ENCODE measurements around the gene CACNG4.

CACNG4 gene

DNA sequence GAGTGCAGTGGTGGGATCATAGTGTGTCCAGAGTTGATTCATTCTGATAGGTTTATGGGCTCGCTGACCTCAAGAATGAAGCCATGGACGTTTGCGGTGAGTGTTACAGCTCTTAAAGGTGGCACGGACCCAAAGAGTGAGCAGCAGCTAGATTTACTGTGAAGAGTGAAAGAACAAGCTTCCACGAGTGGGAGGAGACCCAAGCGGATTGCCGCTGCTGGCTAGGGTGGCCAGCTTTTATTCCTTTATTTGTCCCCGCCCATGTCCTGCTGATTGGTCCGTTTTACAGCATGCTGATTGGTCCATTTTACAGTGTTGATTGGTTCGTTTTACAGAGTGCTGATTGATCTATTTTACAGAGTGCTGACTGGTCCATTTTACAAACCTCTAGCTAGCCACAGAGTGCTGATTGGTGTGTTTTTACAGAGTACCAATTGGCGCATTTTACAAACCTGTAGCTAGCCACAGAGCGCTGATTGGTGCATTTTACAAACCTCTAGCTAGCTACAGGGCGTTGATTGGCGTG lies 17.5 kb downstream of the CACNG4 start:
- Histone ChIP-seq H3K56ac (ENCODE audit: low read length) (no peak overlapping the region), H2BK15ac (replicated peaks; ENCODE audit: low read depth) (no peak overlapping the region), H3K27ac (ENCODE audit: low read depth, low read length) (no peak overlapping the region), H3K4me1 (ENCODE audit: control insufficient read depth, low read depth, low read length) (no peaks in the 10 kb centered on the region), H3K9ac (ENCODE audit: low read length) (no peak overlapping the region), H3K18ac (ENCODE audit: low read length) (no peak overlapping the region), H4K5ac (ENCODE audit: low read length) (no peak overlapping the region), H3K79me2 (ENCODE audit: control insufficient read depth, insufficient read depth, low read length) (no peaks in the 10 kb centered on the region), H3K36me3 (ENCODE audit: control insufficient read depth, insufficient read depth, low read length) (no peaks in the 10 kb centered on the region), H3K79me1 (ENCODE audit: low read length) (no peaks in the 10 kb centered on the region), H3K23ac (ENCODE audit: low read length) (no peak overlapping the region), H2BK5ac (ENCODE audit: low read length) (no peak overlapping the region), H2BK120ac (ENCODE audit: low read depth, low read length) (no peak overlapping the region), H3K4me3 (ENCODE audit: low read length) (no peak overlapping the region), H4K8ac (ENCODE audit: low read depth, low read length) (no peak overlapping the region), H3K4ac (ENCODE audit: low read depth, low read length) (no peak overlapping the region), H2AK5ac (ENCODE audit: low read length) (no peak overlapping the region), H3K4me2 (ENCODE audit: low read length) (no peak overlapping the region), H3K27me3 (ENCODE audit: insufficient read depth, low read length, poor library complexity) (no peaks in the 10 kb centered on the region)
- DNase-seq, result no peak
- whole genome bisulfite sequencing (ENCODE audit: extremely low coverage, insufficient coverage, low lambda C conversion rate), result no CpG with 5 or more reads among the region's 14 CpGs

DNA sequence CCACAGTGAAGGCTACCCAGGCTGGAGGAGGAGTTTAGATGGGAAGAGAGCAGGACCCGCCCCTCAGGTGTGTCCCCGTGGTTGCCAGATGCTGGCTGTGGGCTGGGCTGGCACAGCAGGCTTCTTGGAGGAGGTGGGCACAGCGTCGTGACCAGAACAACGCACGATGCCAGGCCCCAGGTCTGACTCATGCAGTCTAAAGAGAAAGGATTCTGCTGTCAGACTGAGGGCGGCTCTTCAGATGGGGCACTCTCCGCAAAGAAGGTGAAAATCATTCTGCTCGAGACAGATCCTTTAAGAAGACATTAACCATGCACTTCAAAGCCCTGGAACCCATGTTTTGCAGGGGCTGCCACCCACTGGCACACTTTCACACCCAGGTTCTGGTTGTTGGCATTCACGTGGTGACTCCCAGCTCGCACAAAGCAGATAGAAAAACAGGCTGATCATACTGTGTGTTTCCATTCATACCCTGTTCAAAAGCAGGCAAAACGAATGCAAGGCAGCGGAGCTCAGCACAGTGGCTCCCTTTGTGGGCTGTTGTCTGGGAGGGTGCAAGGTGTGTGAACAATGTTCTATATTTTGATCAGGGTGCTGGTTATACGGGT lies 19.0 kb downstream of the CACNG4 start:
- no peak overlapping the region for H3K27ac ChIP-seq (ENCODE audit: low read depth, low read length)
- no peak overlapping the region for H4K5ac ChIP-seq (ENCODE audit: low read length)
- no peak overlapping the region for H4K8ac ChIP-seq (ENCODE audit: low read depth, low read length)
- H2AK5ac ChIP-seq (ENCODE audit: low read length), result no peak overlapping the region
- no peaks in the 10 kb centered on the region for H3K79me1 ChIP-seq (ENCODE audit: low read length)
- WGBS (ENCODE audit: extremely low coverage, insufficient coverage, low lambda C conversion rate), result no CpG with 5 or more reads among the region's 14 CpGs
- no peaks in the 10 kb centered on the region for H3K27me3 ChIP-seq (ENCODE audit: insufficient read depth, low read length, poor library complexity)
- no peak overlapping the region for H3K56ac ChIP-seq (ENCODE audit: low read length)
- no peak overlapping the region for H2BK5ac ChIP-seq (ENCODE audit: low read length)
- H2BK120ac ChIP-seq (ENCODE audit: low read depth, low read length), result no peak overlapping the region
- no peaks in the 10 kb centered on the region for H3K36me3 ChIP-seq (ENCODE audit: control insufficient read depth, insufficient read depth, low read length)
- no peak overlapping the region for H3K18ac ChIP-seq (ENCODE audit: low read length)
- no peak overlapping the region for H2BK15ac ChIP-seq (replicated peaks; ENCODE audit: low read depth)
- no peaks in the 10 kb centered on the region for H3K79me2 ChIP-seq (ENCODE audit: control insufficient read depth, insufficient read depth, low read length)
- no peaks in the 10 kb centered on the region for H3K4me1 ChIP-seq (ENCODE audit: control insufficient read depth, low read depth, low read length)
- no peak overlapping the region for H3K4ac ChIP-seq (ENCODE audit: low read depth, low read length)
- H3K4me3 ChIP-seq (ENCODE audit: low read length), result no peak overlapping the region
- H3K9ac ChIP-seq (ENCODE audit: low read length), result no peak overlapping the region
- no peak for DNase-seq
- H3K23ac ChIP-seq (ENCODE audit: low read length), result no peak overlapping the region
- H3K4me2 ChIP-seq (ENCODE audit: low read length), result no peak overlapping the region

DNA sequence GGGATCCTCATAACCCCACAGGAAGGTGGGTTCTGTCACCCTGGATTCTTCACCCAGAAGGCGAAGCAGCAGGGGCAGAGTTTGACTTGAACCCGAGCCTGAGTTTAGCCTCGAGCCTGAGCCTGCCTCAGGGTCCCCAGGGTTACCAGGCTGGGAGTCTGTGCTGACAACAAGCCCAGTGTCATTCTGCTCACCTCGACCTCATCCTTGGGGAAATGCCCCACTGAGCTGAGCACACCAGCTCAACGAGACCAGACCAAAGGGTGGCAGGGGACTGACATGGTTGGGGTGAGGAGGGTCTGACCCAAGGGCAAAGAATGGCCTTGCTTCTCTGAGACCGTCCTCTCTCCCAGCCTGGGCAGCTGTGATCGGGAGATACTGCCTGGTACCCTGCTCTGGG lies 20.2 kb downstream of the CACNG4 start:
- no CpG with 5 or more reads among the region's 7 CpGs for WGBS (ENCODE audit: extremely low coverage, insufficient coverage, low lambda C conversion rate)
- H3K23ac ChIP-seq (ENCODE audit: low read length), result no peak overlapping the region

DNA sequence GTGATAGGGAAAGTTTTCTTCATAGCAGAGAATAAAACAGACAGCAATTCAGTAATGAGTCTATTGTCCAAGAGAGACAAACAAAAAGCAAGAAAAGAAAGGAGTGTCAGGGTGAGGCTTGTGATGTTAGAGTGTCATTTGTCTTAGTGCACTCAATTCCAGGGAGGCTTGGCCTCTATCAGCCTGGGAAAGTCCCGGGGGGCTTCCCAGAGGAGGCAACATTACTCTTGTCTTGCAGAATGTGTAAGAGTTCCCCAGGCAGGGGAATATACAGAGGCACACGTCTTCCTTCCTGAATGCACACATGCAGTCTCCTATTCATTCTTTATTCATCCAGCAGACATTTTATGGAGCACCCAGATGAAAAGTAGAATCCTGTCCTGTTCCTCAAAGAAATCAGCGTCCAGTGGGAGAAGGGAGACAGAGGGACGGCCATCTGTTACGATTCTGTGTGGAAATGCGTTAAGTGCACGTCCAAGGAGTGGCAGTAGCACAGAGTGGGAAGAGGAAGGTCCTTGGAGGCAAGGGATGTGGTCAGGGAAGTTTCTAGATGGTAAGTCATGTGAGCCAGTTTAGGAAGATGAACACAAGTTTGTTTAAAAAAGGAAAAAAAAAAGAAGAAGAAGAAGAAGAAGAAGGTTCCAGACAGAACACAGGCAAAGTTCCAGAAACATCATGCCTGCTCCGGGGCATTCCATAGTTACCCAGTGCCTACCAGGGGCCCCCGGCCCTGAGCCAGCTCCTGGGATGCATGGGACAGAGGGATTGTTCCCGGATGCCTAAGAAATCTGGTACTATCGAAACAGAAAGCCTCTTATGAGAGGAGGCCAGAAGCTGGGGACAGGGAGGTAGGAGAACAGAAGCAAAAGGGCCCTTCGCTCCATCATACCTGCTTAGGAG lies 21.1 kb downstream of the CACNG4 start:
- H3K4me2 ChIP-seq (ENCODE audit: low read length), result no peak overlapping the region
- no peak overlapping the region for H2BK5ac ChIP-seq (ENCODE audit: low read length)
- no peak overlapping the region for H3K56ac ChIP-seq (ENCODE audit: low read length)
- no peak overlapping the region for H2BK120ac ChIP-seq (ENCODE audit: low read depth, low read length)
- H2BK15ac ChIP-seq (replicated peaks; ENCODE audit: low read depth), result no peak overlapping the region
- H2AK5ac ChIP-seq (ENCODE audit: low read length), result no peak overlapping the region
- WGBS (ENCODE audit: extremely low coverage, insufficient coverage, low lambda C conversion rate), result no CpG with 5 or more reads among the region's 12 CpGs
- no peaks in the 10 kb centered on the region for H3K4me1 ChIP-seq (ENCODE audit: control insufficient read depth, low read depth, low read length)
- no peak overlapping the region for H4K8ac ChIP-seq (ENCODE audit: low read depth, low read length)
- no peaks in the 10 kb centered on the region for H3K27me3 ChIP-seq (ENCODE audit: insufficient read depth, low read length, poor library complexity)
- H3K4me3 ChIP-seq (ENCODE audit: low read length), result no peak overlapping the region
- H3K79me2 ChIP-seq (ENCODE audit: control insufficient read depth, insufficient read depth, low read length), result no peaks in the 10 kb centered on the region
- no peak for DNase-seq
- no peak overlapping the region for H4K5ac ChIP-seq (ENCODE audit: low read length)
- no peak overlapping the region for H3K23ac ChIP-seq (ENCODE audit: low read length)
- H3K79me1 ChIP-seq (ENCODE audit: low read length), result no peaks in the 10 kb centered on the region
- H3K4ac ChIP-seq (ENCODE audit: low read depth, low read length), result no peak overlapping the region
- no peak overlapping the region for H3K27ac ChIP-seq (ENCODE audit: low read depth, low read length)
- no peak overlapping the region for H3K18ac ChIP-seq (ENCODE audit: low read length)
- no peaks in the 10 kb centered on the region for H3K36me3 ChIP-seq (ENCODE audit: control insufficient read depth, insufficient read depth, low read length)
- H3K9ac ChIP-seq (ENCODE audit: low read length), result no peak overlapping the region

More for the DNA sequence above, 20.2 kb downstream of the CACNG4 start:
- no peak overlapping the region for H2BK5ac ChIP-seq (ENCODE audit: low read length)
- H3K18ac ChIP-seq (ENCODE audit: low read length), result no peak overlapping the region
- H3K36me3 ChIP-seq (ENCODE audit: control insufficient read depth, insufficient read depth, low read length), result no peaks in the 10 kb centered on the region
- no peak overlapping the region for H2BK15ac ChIP-seq (replicated peaks; ENCODE audit: low read depth)
- no peaks in the 10 kb centered on the region for H3K79me1 ChIP-seq (ENCODE audit: low read length)
- no peak overlapping the region for H2BK120ac ChIP-seq (ENCODE audit: low read depth, low read length)
- H3K27ac ChIP-seq (ENCODE audit: low read depth, low read length), result no peak overlapping the region
- H3K9ac ChIP-seq (ENCODE audit: low read length), result no peak overlapping the region
- no peak overlapping the region for H2AK5ac ChIP-seq (ENCODE audit: low read length)
- H3K4ac ChIP-seq (ENCODE audit: low read depth, low read length), result no peak overlapping the region
- H3K4me2 ChIP-seq (ENCODE audit: low read length), result no peak overlapping the region
- no peaks in the 10 kb centered on the region for H3K4me1 ChIP-seq (ENCODE audit: control insufficient read depth, low read depth, low read length)
- no peak overlapping the region for H4K5ac ChIP-seq (ENCODE audit: low read length)
- no peak overlapping the region for H3K4me3 ChIP-seq (ENCODE audit: low read length)
- H3K79me2 ChIP-seq (ENCODE audit: control insufficient read depth, insufficient read depth, low read length), result no peaks in the 10 kb centered on the region
- H3K56ac ChIP-seq (ENCODE audit: low read length), result no peak overlapping the region
- no peak overlapping the region for H4K8ac ChIP-seq (ENCODE audit: low read depth, low read length)
- no peaks in the 10 kb centered on the region for H3K27me3 ChIP-seq (ENCODE audit: insufficient read depth, low read length, poor library complexity)
- DNase-seq, result no peak

DNA sequence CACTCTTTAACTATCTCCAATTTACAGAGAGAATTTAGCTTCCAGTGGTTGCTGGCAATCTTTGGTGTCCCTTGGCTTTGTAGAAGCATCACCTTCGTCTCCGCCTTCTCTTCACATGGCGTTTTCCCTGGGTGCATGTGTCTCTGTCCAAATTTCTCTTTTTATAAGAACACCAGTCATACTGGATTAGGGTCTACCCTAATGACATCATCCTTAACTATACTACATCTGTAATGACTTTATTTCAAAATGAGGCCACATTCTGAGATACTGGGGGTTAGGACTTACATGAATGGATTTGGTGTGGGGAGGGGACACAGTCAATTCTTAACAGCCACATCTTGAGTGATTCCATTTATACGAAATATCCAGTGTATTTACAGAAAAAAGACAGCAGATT lies 22.2 kb downstream of the CACNG4 start:
- Histone ChIP-seq H3K56ac (ENCODE audit: low read length) (no peak overlapping the region), H2AK5ac (ENCODE audit: low read length) (no peak overlapping the region), H3K4me2 (ENCODE audit: low read length) (no peak overlapping the region), H3K36me3 (ENCODE audit: control insufficient read depth, insufficient read depth, low read length) (no peaks in the 10 kb centered on the region), H3K27ac (ENCODE audit: low read depth, low read length) (no peak overlapping the region), H3K79me1 (ENCODE audit: low read length) (no peaks in the 10 kb centered on the region), H3K4ac (ENCODE audit: low read depth, low read length) (no peak overlapping the region), H3K4me1 (ENCODE audit: control insufficient read depth, low read depth, low read length) (no peaks in the 10 kb centered on the region), H3K27me3 (ENCODE audit: insufficient read depth, low read length, poor library complexity) (no peaks in the 10 kb centered on the region), H2BK15ac (replicated peaks; ENCODE audit: low read depth) (no peak overlapping the region), H3K9ac (ENCODE audit: low read length) (no peak overlapping the region), H3K18ac (ENCODE audit: low read length) (no peak overlapping the region), H3K4me3 (ENCODE audit: low read length) (no peak overlapping the region), H3K23ac (ENCODE audit: low read length) (no peak overlapping the region), H4K8ac (ENCODE audit: low read depth, low read length) (no peak overlapping the region), H2BK5ac (ENCODE audit: low read length) (no peak overlapping the region), H3K79me2 (ENCODE audit: control insufficient read depth, insufficient read depth, low read length) (no peaks in the 10 kb centered on the region), H2BK120ac (ENCODE audit: low read depth, low read length) (no peak overlapping the region), H4K5ac (ENCODE audit: low read length) (no peak overlapping the region)
- DNase-seq, result no peak
- no CpG with 5 or more reads among the region's 4 CpGs for WGBS (ENCODE audit: extremely low coverage, insufficient coverage, low lambda C conversion rate)

All from mesendoderm (in vitro differentiated cells).